K562 (cell line): ENCODE data around the gene KLRF2. TPM values are rescaled to one million over a fixed set of nuclear protein-coding genes. Genes with fewer than 3 reads are reported as not detected.

Source experiments
- CXXC5 ChIP-seq: fragments of 250-450 bp; sonication (Bioruptor Pico); IDR thresholded peaks from 2 replicates; pipeline ENCODE4 v1.8.0; 2022; ENCODE audit warnings: inconsistent platforms, mild to moderate bottlenecking, moderate library complexity
- HDAC8 ChIP-seq: fragments of 450-650 bp; IDR thresholded peaks from 2 replicates; pipeline ENCODE4 v1.6.1; 2016; ENCODE audit warnings: mild to moderate bottlenecking, missing genetic modification characterization, moderate library complexity, missing compliant biosample characterization
- PRPF4 ChIP-seq: fragments of 200-400 bp; formaldehyde crosslinking; IDR thresholded peaks from one replicate; pipeline ENCODE4 v1.6.1; 2017; ENCODE audit warnings: low read length, low read depth, mild to moderate bottlenecking; ENCODE audit not compliant: insufficient read depth, poor library complexity, severe bottlenecking
- RCOR1 ChIP-seq, 2 experiments: IDR thresholded peaks; 2 replicates each; pipeline ENCODE4 v1.6.1; 2012; ENCODE audit warnings: low read depth in 2 of 2, low read length in 2 of 2, borderline replicate concordance in 1 of 2, improper control_type of control experiment in 1 of 2
- SMAD1 ChIP-seq: fragments of 150-350 bp; IDR thresholded peaks from 2 replicates; pipeline ENCODE4 v1.6.1; 2014; ENCODE audit warnings: low read length, low read depth; ENCODE audit not compliant: partially characterized antibody
- SMARCC2 ChIP-seq: fragments of 450-650 bp; IDR thresholded peaks from 2 replicates; pipeline ENCODE4 v1.6.1; 2017; ENCODE audit warnings: antibody characterized with exemption, moderate library complexity, mild to moderate bottlenecking, low read depth
- TAF7 ChIP-seq: fragments of 450-650 bp; IDR thresholded peaks from 2 replicates; pipeline ENCODE4 v1.6.1; 2016; ENCODE audit warnings: missing genetic modification characterization, missing compliant biosample characterization
- TAL1 ChIP-seq: fragments of 450-650 bp; IDR thresholded peaks from 2 replicates; pipeline ENCODE4 v1.6.1; 2016; ENCODE audit warnings: mild to moderate bottlenecking
- TEAD4 ChIP-seq, 2 experiments: sonication (generic) in 1 of 2; formaldehyde crosslinking in 1 of 2; IDR thresholded peaks; 2 replicates each; pipeline versions ENCODE4 v1.6.1 to v1.8.0; 2012 to 2022; ENCODE audit warnings: borderline replicate concordance in 1 of 2, inconsistent platforms in 1 of 2, low read length in 1 of 2, mild to moderate bottlenecking in 1 of 2, missing genetic modification reagents in 1 of 2
- ZFX ChIP-seq: sonication (generic); formaldehyde crosslinking; IDR thresholded peaks from 2 replicates; pipeline ENCODE4 v1.8.0; 2022; ENCODE audit warnings: mild to moderate bottlenecking, missing genetic modification reagents, moderate library complexity
- ZHX1 ChIP-seq: fragments of 150-350 bp; conservative IDR thresholded peaks from 2 replicates; pipeline ENCODE4 v1.6.1; 2014; ENCODE audit warnings: low read length
- ZSCAN29 ChIP-seq: fragments of 450-650 bp; IDR thresholded peaks from 2 replicates; pipeline ENCODE4 v1.6.1; 2017
- polyA plus RNA-seq, 8 experiments: library from polyadenylated mRNA; depleted of rRNA in 4 of 8; stranded (reverse) in 5 of 8; unstranded in 3 of 8; fragments of >200 nt; fragmentation: Nextera tagmentation in 2 of 8; fragmentation: Illumina TruSeq in 1 of 8; extraction: Ambion mirVana in 2 of 8; extraction: Trizol in 1 of 8; gene quantifications; 2 replicates each; pipeline versions ENCODE4 v1.2.1 to v1.2.3, GENCODE V29; 2011 to 2014; ENCODE audit warnings: inconsistent platforms in 1 of 8, missing spikeins in 1 of 8
- total RNA-seq, 7 experiments: library from RNA; depleted of rRNA in 6 of 7; stranded (reverse); fragments of >200 nt in 6 of 7; fragmentation: Illumina TruSeq in 2 of 7; extraction: Trizol in 2 of 7; gene quantifications; 2 replicates each; pipeline versions ENCODE4 v1.2.1 to v1.2.3, GENCODE V29; 2011 to 2021; ENCODE audit warnings: low replicate concordance in 1 of 7
- TF ChIP-seq, protein P1 (sequence below): IDR thresholded peaks from 2 replicates; pipeline ENCODE4 v1.6.1; 2012; ENCODE audit warnings: low read depth, low read length, improper control_type of control experiment, borderline replicate concordance
- TF ChIP-seq, protein P2 (sequence below): fragments of 250-450 bp; sonication (Bioruptor Pico); IDR thresholded peaks from 2 replicates; pipeline ENCODE4 v1.8.0; 2022; ENCODE audit warnings: moderate library complexity, mild to moderate bottlenecking, inconsistent platforms

KLRF2 gene
- total and polyA plus RNA-seq, 9 of the 15 experiments (the other 6 are each of a cell fraction or from before 2014, with no cell fraction given), result not detected

DNA sequence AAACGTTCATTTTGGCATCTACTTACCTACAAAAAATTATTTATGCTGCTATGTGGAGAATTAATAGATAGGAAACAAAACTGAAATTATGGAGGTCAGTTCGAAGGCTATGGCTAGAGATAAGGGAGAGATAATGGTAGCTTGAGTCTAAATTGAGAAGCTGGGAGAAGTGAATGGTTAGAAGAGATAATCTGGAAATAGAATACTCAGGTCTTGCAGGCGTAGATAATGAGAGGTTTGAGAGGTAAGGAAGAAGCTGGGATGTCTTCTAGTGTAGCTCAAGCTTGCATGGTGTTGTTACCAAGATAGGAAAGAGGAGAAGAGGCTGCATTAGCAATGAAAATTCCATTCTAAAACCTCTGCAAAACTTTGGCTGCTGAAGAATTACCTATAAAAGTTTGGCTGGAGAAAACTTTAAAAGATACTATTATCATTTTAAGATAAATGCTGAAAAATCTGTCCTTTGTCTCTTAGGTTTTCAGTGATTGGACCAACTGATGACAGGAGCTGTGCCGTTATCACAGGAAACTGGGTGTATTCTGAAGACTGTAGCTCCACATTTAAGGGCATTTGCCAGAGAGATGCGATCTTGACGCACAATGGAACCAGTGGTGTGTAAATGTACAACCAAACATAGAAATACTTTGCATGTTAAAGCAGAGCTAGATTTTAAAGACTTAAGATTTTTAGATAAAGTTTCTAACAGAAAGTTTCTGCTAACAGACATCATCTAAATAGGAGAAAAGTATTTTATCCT lies 14.1 kb downstream of the KLRF2 start (continued):
- TF ChIP-seq ZHX1 (no peak), SMARCC2 (0 out of 2 replicates have a peak, but pooled peaks have one; percentile 30), TEAD4 (IDR thresholded peaks at IDR 0.05; ENCODE audit: low read length) (peak; percentile 89), TEAD4 (CRISPR knock-in tag; IDR thresholded peaks at IDR 0.05; ENCODE audit: borderline replicate concordance) (no peak), ZSCAN29 (no peak), PRPF4 (no peak), TAF7 (tag) (no peak), CXXC5 (CRISPR knock-in tag) (peak; percentile 38; the same call in 1 of the 2 replicates), RCOR1 (IDR thresholded peaks at IDR 0.05; ENCODE audit: borderline replicate concordance in 1 of 2, low read depth in 2 of 2, low read length in 2 of 2) (peak in 1 of 2 experiments; percentile 24; a peak in 1 of 4 replicates), ZFX (CRISPR knock-in tag) (no peak), HDAC8 (tag) (no peak), SMAD1 (no peak), TAL1 (peak; percentile 91)
- TF ChIP-seq, protein P1, sequence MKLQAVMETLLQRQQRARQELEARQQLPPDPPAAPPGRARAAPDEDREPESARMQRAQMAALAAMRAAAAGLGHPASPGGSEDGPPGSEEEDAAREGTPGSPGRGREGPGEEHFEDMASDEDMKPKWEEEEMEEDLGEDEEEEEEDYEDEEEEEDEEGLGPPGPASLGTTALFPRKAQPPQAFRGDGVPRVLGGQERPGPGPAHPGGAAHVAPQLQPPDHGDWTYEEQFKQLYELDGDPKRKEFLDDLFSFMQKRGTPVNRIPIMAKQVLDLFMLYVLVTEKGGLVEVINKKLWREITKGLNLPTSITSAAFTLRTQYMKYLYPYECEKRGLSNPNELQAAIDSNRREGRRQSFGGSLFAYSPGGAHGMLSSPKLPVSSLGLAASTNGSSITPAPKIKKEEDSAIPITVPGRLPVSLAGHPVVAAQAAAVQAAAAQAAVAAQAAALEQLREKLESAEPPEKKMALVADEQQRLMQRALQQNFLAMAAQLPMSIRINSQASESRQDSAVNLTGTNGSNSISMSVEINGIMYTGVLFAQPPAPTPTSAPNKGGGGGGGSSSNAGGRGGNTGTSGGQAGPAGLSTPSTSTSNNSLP, result no peak
- TF ChIP-seq, protein P2, sequence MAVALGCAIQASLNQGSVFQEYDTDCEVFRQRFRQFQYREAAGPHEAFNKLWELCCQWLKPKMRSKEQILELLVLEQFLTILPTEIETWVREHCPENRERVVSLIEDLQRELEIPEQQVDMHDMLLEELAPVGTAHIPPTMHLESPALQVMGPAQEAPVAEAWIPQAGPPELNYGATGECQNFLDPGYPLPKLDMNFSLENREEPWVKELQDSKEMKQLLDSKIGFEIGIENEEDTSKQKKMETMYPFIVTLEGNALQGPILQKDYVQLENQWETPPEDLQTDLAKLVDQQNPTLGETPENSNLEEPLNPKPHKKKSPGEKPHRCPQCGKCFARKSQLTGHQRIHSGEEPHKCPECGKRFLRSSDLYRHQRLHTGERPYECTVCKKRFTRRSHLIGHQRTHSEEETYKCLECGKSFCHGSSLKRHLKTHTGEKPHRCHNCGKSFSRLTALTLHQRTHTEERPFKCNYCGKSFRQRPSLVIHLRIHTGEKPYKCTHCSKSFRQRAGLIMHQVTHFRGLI, result no peak
